GM13977 (cell line): Measurements from ENCODE around the gene ZFPM1.

Experiments
- DNase-seq: peaks from one replicate; pipeline ENCODE4 v3.0.0; 2012; ENCODE audit warnings: low spot score
- in situ Hi-C: fragments of 300-500 bp; cut with MboI; formaldehyde crosslinking; loops from one replicate; pipeline ENCODE4 v1.12.0; 2022; ENCODE audit warnings: low sequenced_read_pairs, low pct_unique_long_range_greater_than_20kb, mixed read lengths, inconsistent platforms; ENCODE audit not compliant: unreplicated experiment
- TF ChIP-seq, protein P1 (sequence below): IDR thresholded peaks from 2 replicates; pipeline ENCODE4 v1.5.1; 2012; ENCODE audit warnings: mild to moderate bottlenecking, control low read depth; ENCODE audit not compliant: insufficient read depth; ENCODE audit errors: extremely low read depth, missing control alignments

Gene ZFPM1

DNA sequence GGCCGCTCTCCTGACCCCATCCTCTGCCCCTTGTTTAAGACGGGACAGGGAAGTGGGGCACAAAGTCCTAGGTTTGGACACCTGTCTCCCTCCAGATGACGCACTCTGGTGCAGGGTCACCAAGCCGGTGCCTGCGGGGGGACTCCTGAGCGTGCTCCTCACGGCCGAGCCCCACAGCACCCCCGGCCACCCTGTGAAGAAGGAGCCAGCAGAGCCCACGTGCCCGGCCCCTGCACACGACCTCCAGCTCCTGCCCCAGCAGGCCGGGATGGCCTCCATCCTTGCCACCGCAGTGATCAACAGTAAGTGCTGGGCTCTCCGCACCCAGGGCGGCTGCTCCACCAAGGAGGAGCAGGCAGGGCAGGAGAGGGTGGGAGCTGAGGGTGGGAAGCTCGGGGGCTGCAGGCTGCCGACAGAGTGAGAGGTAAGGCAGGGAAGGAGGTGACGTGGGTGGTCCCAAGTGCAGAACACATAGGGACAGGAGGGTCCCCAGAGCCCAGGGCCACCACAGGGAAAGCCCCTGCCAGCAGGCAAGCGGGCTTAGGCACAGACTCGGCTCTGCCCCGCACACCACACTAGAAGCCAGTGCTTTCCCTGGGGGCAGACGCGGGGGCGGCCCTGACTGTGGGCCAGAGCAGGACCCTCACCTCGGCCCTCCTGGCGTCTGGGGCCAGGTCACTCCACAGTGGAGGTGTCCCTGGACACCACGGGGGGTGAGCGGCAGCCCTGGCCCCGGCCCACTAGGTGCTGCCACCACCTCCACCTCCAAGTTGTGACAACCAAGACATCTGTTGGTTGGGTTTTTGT is 75.1 kb downstream of the ZFPM1 start:
- no peak for DNase-seq
- TF ChIP-seq, protein P1, sequence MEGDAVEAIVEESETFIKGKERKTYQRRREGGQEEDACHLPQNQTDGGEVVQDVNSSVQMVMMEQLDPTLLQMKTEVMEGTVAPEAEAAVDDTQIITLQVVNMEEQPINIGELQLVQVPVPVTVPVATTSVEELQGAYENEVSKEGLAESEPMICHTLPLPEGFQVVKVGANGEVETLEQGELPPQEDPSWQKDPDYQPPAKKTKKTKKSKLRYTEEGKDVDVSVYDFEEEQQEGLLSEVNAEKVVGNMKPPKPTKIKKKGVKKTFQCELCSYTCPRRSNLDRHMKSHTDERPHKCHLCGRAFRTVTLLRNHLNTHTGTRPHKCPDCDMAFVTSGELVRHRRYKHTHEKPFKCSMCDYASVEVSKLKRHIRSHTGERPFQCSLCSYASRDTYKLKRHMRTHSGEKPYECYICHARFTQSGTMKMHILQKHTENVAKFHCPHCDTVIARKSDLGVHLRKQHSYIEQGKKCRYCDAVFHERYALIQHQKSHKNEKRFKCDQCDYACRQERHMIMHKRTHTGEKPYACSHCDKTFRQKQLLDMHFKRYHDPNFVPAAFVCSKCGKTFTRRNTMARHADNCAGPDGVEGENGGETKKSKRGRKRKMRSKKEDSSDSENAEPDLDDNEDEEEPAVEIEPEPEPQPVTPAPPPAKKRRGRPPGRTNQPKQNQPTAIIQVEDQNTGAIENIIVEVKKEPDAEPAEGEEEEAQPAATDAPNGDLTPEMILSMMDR, result no peak
- in situ Hi-C loops, result loop anchor here (25.0 kb wide), 1 partner anchor 91 kb away; no protein-coding TSS in a partner anchor

- TF ChIP-seq, protein P1, result no peak
- DNase-seq, result no peak
- in situ Hi-C loops, result loop anchor here (25.0 kb wide), 1 partner anchor 92 kb away; no protein-coding TSS in a partner anchor
Observed at GRCh38 chr16:88528902-88529318, 75.8 kb downstream of the ZFPM1 start.

DNA sequence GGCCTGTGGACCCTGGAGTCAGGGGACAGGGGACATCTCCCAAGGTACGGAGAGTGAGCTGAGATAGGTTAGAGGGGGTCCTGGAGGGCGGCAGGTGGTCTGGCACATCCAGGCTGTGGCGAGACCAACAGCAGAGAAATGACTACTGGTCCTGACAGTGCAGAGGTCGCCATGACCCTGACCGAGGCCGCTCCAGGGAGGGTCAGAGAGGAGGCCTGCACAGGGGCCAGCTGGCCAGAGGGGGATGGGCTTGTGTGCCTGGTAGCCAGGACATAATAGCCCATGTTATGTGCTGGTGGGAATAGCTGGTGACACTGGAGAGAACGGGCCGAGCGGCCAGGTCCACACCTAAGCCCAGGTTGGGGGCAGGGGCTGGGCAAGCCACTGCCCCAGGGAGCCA is 76.5 kb downstream of the ZFPM1 start:
- no peak for DNase-seq
- in situ Hi-C loops, result loop anchor here (25.0 kb wide), 1 partner anchor 92 kb away; no protein-coding TSS in a partner anchor
- TF ChIP-seq, protein P1, result no peak

- TF ChIP-seq, protein P1, result no peak
- DNase-seq, result no peak
- in situ Hi-C loops, result loop anchor here (25.0 kb wide), 1 partner anchor 93 kb away; no protein-coding TSS in a partner anchor
Observed at GRCh38 chr16:88530051-88530857, 77.2 kb downstream of the ZFPM1 start.

GRCh38 chr16:88530858-88531203 is 77.8 kb downstream of the ZFPM1 start:
- in situ Hi-C loops, result loop anchor here (25.0 kb wide), 1 partner anchor 94 kb away; no protein-coding TSS in a partner anchor
- TF ChIP-seq, protein P1, result no peak
- no peak for DNase-seq

DNA sequence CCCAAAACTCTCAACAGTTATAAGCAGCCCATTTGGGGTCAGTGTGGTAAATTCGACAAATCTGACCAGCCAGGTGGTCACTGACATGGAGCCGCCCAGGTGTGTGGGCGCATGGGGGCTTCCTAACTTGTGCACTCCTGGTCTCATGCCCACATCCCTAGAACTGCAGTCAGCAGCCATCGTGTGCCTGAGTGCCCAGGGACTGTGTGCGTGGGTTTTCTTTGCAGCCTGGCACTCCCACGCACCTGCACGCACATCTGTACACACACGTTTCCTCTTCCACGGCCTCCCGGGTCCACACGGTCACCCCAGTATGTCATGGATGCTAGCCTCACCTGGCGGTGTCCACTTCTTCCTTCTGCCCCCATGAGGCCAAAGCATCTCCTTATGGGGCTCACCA is 78.3 kb downstream of the ZFPM1 start:
- in situ Hi-C loops, result loop anchor here (25.0 kb wide), 1 partner anchor 94 kb away; no protein-coding TSS in a partner anchor
- TF ChIP-seq, protein P1, result no peak

More for the DNA sequence above, 78.3 kb downstream of the ZFPM1 start:
- no peak for DNase-seq
